HEK293T (cell line): ENCODE results near the gene RAD51C.

Experiments
- ARNT ChIP-seq: fragments of 450-650 bp; IDR thresholded peaks from 2 replicates; pipeline ENCODE4 v1.6.1; 2017; ENCODE audit warnings: mild to moderate bottlenecking
- BHLHE40 ChIP-seq: fragments of 450-650 bp; IDR thresholded peaks from 2 replicates; pipeline ENCODE4 v1.6.1; 2016; ENCODE audit warnings: mild to moderate bottlenecking, moderate library complexity, borderline replicate concordance
- FOXA1 ChIP-seq: fragments of 450-650 bp; IDR thresholded peaks from 2 replicates; pipeline ENCODE4 v1.6.1; 2016; ENCODE audit warnings: mild to moderate bottlenecking
- FOXM1 ChIP-seq: fragments of 450-650 bp; IDR thresholded peaks from 2 replicates; pipeline ENCODE4 v1.6.1; 2017; ENCODE audit warnings: mild to moderate bottlenecking, borderline replicate concordance
- HDGF ChIP-seq: fragments of 450-650 bp; IDR thresholded peaks from 2 replicates; pipeline ENCODE4 v1.6.1; 2017; ENCODE audit warnings: antibody characterized with exemption, borderline replicate concordance
- LEF1 ChIP-seq: fragments of 450-650 bp; IDR thresholded peaks from 2 replicates; pipeline ENCODE4 v1.6.1; 2017; ENCODE audit warnings: mild to moderate bottlenecking, borderline replicate concordance
- NFRKB ChIP-seq: fragments of 450-650 bp; IDR thresholded peaks from 2 replicates; pipeline ENCODE4 v1.6.1; 2016; ENCODE audit warnings: mild to moderate bottlenecking, moderate library complexity
- SP1 ChIP-seq: fragments of 450-650 bp; IDR thresholded peaks from 2 replicates; pipeline ENCODE4 v1.6.1; 2017
- SUZ12 ChIP-seq: fragments of 450-650 bp; IDR thresholded peaks from 2 replicates; pipeline ENCODE4 v1.6.1; 2016; ENCODE audit warnings: mild to moderate bottlenecking

GRCh38 chr17:58686980-58687379 lies 5.4 kb upstream of the RAD51C start:
- TF ChIP-seq NFRKB (no peak), FOXM1 (no peak), SUZ12 (no peak), LEF1 (no peak), SP1 (no peak), ARNT (no peak), HDGF (no peak), BHLHE40 (no peak), FOXA1 (no peak)
